Trophoblast cell (in vitro differentiated cells and primary cell): ENCODE data around the gene NCAPH2.

ENCODE experiments used
- DNase-seq, 2 donors: peaks; one replicate each; pipeline ENCODE4 v3.0.0-alpha.2; 2016
- H2AFZ ChIP-seq: 2 replicates; pipeline ENCODE4 v1.6.1; 2013; ENCODE audit warnings: low read length, moderate library complexity, mild to moderate bottlenecking; ENCODE audit not compliant: insufficient read depth, poor library complexity
- H2AK5ac ChIP-seq: 2 replicates; pipeline ENCODE4 v1.6.1; 2013; ENCODE audit warnings: mild to moderate bottlenecking, low read length
- H2BK120ac ChIP-seq: 2 replicates; pipeline ENCODE4 v1.6.1; 2013; ENCODE audit warnings: low read length, mild to moderate bottlenecking, moderate library complexity; ENCODE audit not compliant: insufficient read depth, poor library complexity
- H2BK12ac ChIP-seq: 2 replicates; pipeline ENCODE4 v1.6.1; 2013; ENCODE audit warnings: mild to moderate bottlenecking, low read length, moderate library complexity
- H2BK5ac ChIP-seq: 2 replicates; pipeline ENCODE4 v1.6.1; 2013; ENCODE audit warnings: low read length, low read depth, moderate library complexity, mild to moderate bottlenecking; ENCODE audit not compliant: poor library complexity
- H3K14ac ChIP-seq: 2 replicates; pipeline ENCODE4 v1.6.1; 2013; ENCODE audit warnings: mild to moderate bottlenecking, low read length
- H3K18ac ChIP-seq: 2 replicates; pipeline ENCODE4 v1.6.1; 2013; ENCODE audit warnings: mild to moderate bottlenecking, low read length
- H3K23ac ChIP-seq: 2 replicates; pipeline ENCODE4 v1.6.1; 2013; ENCODE audit warnings: low read length
- H3K27ac ChIP-seq: 2 replicates; pipeline ENCODE4 v1.5.1; 2013; ENCODE audit warnings: low read depth, mild to moderate bottlenecking, inconsistent platforms, low read length, moderate library complexity
- H3K27me3 ChIP-seq: 2 replicates; pipeline ENCODE4 v1.6.1; 2013; ENCODE audit warnings: inconsistent platforms, mild to moderate bottlenecking, low read length, moderate library complexity; ENCODE audit not compliant: insufficient read depth
- H3K36me3 ChIP-seq, 2 experiments: 1 replicate in 1 of 2; 2 replicates in 1 of 2; pipeline ENCODE4 v1.6.1; 2013; ENCODE audit warnings: low read length in 2 of 2, mild to moderate bottlenecking in 2 of 2, moderate library complexity in 1 of 2; ENCODE audit not compliant: insufficient read depth in 2 of 2, control insufficient read depth in 1 of 2
- H3K4ac ChIP-seq: 2 replicates; pipeline ENCODE4 v1.6.1; 2013; ENCODE audit warnings: low read depth, mild to moderate bottlenecking, low read length, moderate library complexity
- H3K4me1 ChIP-seq, 2 experiments: 1 replicate in 1 of 2; 2 replicates in 1 of 2; pipeline ENCODE4 v1.6.1; 2013; ENCODE audit warnings: low read length in 2 of 2, mild to moderate bottlenecking in 2 of 2, moderate library complexity in 1 of 2; ENCODE audit not compliant: insufficient read depth in 2 of 2, control insufficient read depth in 1 of 2
- H3K4me2 ChIP-seq: 2 replicates; pipeline ENCODE4 v1.6.1; 2013; ENCODE audit warnings: inconsistent platforms, mild to moderate bottlenecking, low read length, moderate library complexity
- H3K4me3 ChIP-seq: 2 replicates; pipeline ENCODE4 v1.5.1; 2013; ENCODE audit warnings: mild to moderate bottlenecking, low read depth, low read length, inconsistent platforms
- H3K79me1 ChIP-seq: one replicate; pipeline ENCODE4 v1.6.1; 2013; ENCODE audit warnings: low read length
- H3K79me2 ChIP-seq: 2 replicates; pipeline ENCODE4 v1.6.1; 2013; ENCODE audit warnings: low read length, mild to moderate bottlenecking; ENCODE audit not compliant: control insufficient read depth, insufficient read depth, poor library complexity
- H3K9ac ChIP-seq: 2 replicates; pipeline ENCODE4 v1.6.1; 2013; ENCODE audit warnings: mild to moderate bottlenecking, low read length
- H3K9me3 ChIP-seq: 2 replicates; pipeline ENCODE4 v1.6.1; 2013; ENCODE audit warnings: low read depth, mild to moderate bottlenecking, control low read depth, inconsistent platforms, low read length; ENCODE audit not compliant: insufficient read depth
- H4K12ac ChIP-seq: 2 replicates; pipeline ENCODE4 v1.6.1; 2013; ENCODE audit warnings: low read depth, mild to moderate bottlenecking, low read length, moderate library complexity
- H4K8ac ChIP-seq: 2 replicates; pipeline ENCODE4 v1.6.1; 2013; ENCODE audit warnings: low read depth, mild to moderate bottlenecking, low read length, moderate library complexity
- H4K91ac ChIP-seq: one replicate; pipeline ENCODE4 v1.6.1; 2013; ENCODE audit warnings: low read depth, mild to moderate bottlenecking, low read length, moderate library complexity
- WGBS: extraction: QIAGEN DNeasy Blood & Tissue Kit; methylation state at CpG from one replicate; pipeline ENCODE4 v1.1.7; 2013; ENCODE audit warnings: missing lambda C conversion rate; ENCODE audit not compliant: insufficient read length, insufficient coverage; ENCODE audit errors: extremely low coverage; 5-methylcytosine and 5-hydroxymethylcytosine counted together

Gene NCAPH2

DNA sequence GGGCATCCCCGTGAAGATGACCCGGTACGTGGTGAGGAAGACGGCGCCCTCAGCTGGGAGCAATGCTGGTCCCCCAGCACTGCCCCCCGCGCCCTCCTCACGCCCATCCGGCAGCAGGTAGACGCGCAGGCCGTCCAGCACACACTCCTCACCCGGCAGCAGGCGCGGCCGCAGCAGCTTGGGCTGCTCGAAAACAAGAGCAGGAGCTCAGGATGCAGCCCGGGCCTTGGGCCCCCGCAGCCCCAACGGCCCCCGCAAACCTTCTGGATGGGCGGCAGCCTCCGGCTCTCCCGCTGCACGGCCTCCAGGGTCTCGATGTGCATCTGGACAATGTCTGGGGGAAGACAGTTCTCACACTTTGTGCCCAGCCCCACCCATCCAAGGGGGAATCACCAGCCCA lies 46.5 kb upstream of the NCAPH2 start:
- Histone ChIP-seq H3K9me3 (no peaks in the 10 kb centered on the region), H2AFZ (no peak overlapping the region), H3K9ac (no peak overlapping the region), H3K79me2 (no peaks in the 10 kb centered on the region), H3K18ac (no peak overlapping the region), H3K79me1 (no peaks in the 10 kb centered on the region), H3K4me2 (no peak overlapping the region), H2BK120ac (no peak overlapping the region), H3K4me3 (no peak overlapping the region), H4K12ac (no peak overlapping the region), H2BK12ac (no peak overlapping the region), H4K91ac (no peak overlapping the region), H3K14ac (no peak overlapping the region), H3K36me3 (peaks cover 96 to 97% of the 10 kb centered on the region in 2 experiments), H3K27me3 (no peaks in the 10 kb centered on the region), H3K23ac (no peak overlapping the region), H2AK5ac (no peak overlapping the region), H3K27ac (no peak overlapping the region), H3K4me1 (no peaks in the 10 kb centered on the region), H3K4ac (no peak overlapping the region), H2BK5ac (no peak overlapping the region), H4K8ac (no peak overlapping the region)
- WGBS, result no CpG with 5 or more reads among the region's 26 CpGs
- DNase-seq, result no peak

- WGBS, result no CpG with 5 or more reads among the region's 30 CpGs
- no peaks in the 10 kb centered on the region for H3K79me1 ChIP-seq
Observed at GRCh38 chr22:50461979-50462540, 46.0 kb upstream of the NCAPH2 start.

GRCh38 chr22:50463188-50463900 lies 44.7 kb upstream of the NCAPH2 start:
- Histone ChIP-seq H3K4me2 (no peak overlapping the region), H2BK120ac (no peak overlapping the region), H3K23ac (no peak overlapping the region), H2AFZ (no peak overlapping the region), H3K4ac (no peak overlapping the region), H4K8ac (no peak overlapping the region), H3K9me3 (no peaks in the 10 kb centered on the region), H3K4me3 (no peak overlapping the region), H3K4me1 (no peaks in the 10 kb centered on the region), H3K36me3 (peaks cover 97 to 98% of the 10 kb centered on the region in 2 experiments), H3K18ac (no peak overlapping the region), H3K9ac (no peak overlapping the region), H3K79me1 (no peaks in the 10 kb centered on the region), H3K14ac (no peak overlapping the region), H3K27me3 (no peaks in the 10 kb centered on the region), H3K79me2 (no peaks in the 10 kb centered on the region), H2BK5ac (no peak overlapping the region), H2BK12ac (no peak overlapping the region), H4K12ac (no peak overlapping the region), H3K27ac (no peak overlapping the region), H2AK5ac (no peak overlapping the region), H4K91ac (no peak overlapping the region)
- WGBS, result no CpG with 5 or more reads among the region's 28 CpGs
- no peak for DNase-seq

More at GRCh38 chr22:50461979-50462540, 46.0 kb upstream of the NCAPH2 start:
- Histone ChIP-seq H3K27ac (no peak overlapping the region), H4K8ac (no peak overlapping the region), H3K4ac (no peak overlapping the region), H4K91ac (no peak overlapping the region), H3K14ac (no peak overlapping the region), H2AFZ (no peak overlapping the region), H3K4me3 (no peak overlapping the region), H3K4me1 (no peaks in the 10 kb centered on the region), H3K27me3 (no peaks in the 10 kb centered on the region), H3K9ac (no peak overlapping the region), H4K12ac (no peak overlapping the region), H3K18ac (no peak overlapping the region), H2BK120ac (no peak overlapping the region), H3K4me2 (no peak overlapping the region), H2BK12ac (no peak overlapping the region), H2BK5ac (no peak overlapping the region), H2AK5ac (no peak overlapping the region), H3K36me3 (peaks cover 96 to 97% of the 10 kb centered on the region in 2 experiments), H3K23ac (no peak overlapping the region), H3K9me3 (no peaks in the 10 kb centered on the region), H3K79me2 (no peaks in the 10 kb centered on the region)
- no peak for DNase-seq

GRCh38 chr22:50464451-50464850 lies 43.6 kb upstream of the NCAPH2 start:
- Histone ChIP-seq H3K36me3 (peaks cover 86 to 87% of the 10 kb centered on the region in 2 experiments), H2BK5ac (no peak overlapping the region), H2BK12ac (no peak overlapping the region), H3K4me3 (no peak overlapping the region), H3K9ac (no peak overlapping the region), H2BK120ac (no peak overlapping the region), H3K14ac (no peak overlapping the region), H3K9me3 (no peaks in the 10 kb centered on the region), H3K27ac (no peak overlapping the region), H3K27me3 (no peaks in the 10 kb centered on the region), H4K8ac (no peak overlapping the region), H2AFZ (no peak overlapping the region), H4K91ac (no peak overlapping the region), H2AK5ac (no peak overlapping the region), H3K4me2 (no peak overlapping the region), H3K23ac (no peak overlapping the region), H3K18ac (no peak overlapping the region), H3K4ac (no peak overlapping the region), H3K4me1 (no peaks in the 10 kb centered on the region), H3K79me2 (no peaks in the 10 kb centered on the region), H3K79me1 (no peaks in the 10 kb centered on the region), H4K12ac (no peak overlapping the region)
- DNase-seq, result no peak
- WGBS, result no CpG with 5 or more reads among the region's 24 CpGs
